ENCODE data around the gene VWDE. TPM values are rescaled to one million over a fixed set of nuclear protein-coding genes. Genes with fewer than 3 reads are reported as not detected.

The VWDE gene
- total RNA-seq, 1 donor from 2014 or later = 3.2 TPM

DNA sequence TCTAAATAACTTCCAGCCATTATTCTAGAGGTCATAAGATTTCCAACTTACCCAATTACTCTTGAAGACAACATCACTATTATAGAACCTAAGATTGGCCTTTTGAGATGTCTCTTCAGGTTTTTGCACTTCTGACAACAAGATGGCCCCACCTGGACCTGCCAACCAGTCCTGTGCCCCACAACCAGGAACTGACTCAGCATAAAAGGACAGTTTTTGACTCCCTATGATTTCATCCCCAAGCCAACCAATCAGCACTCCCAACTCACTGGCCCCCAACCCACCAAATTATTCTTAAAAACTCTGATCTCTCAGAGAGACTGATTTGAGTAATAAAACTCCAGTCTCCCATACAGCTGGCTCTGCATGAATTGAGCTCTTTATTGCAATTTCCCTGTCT is 98.2 kb downstream of the VWDE start:
- Mint-ChIP-seq H3K4me1 (ENCODE audit: unreplicated experiment) (no peaks in the 10 kb centered on the region), H3K4me3 (ENCODE audit: unreplicated experiment) (no peak overlapping the region), H3K9me3 (ENCODE audit: unreplicated experiment) (no peaks in the 10 kb centered on the region), H3K36me3 (ENCODE audit: low read depth, unreplicated experiment) (no peaks in the 10 kb centered on the region), H3K27me3 (ENCODE audit: unreplicated experiment) (no peaks in the 10 kb centered on the region), H3K27ac (ENCODE audit: unreplicated experiment) (no peak overlapping the region)
- TF ChIP-seq, protein P1, sequence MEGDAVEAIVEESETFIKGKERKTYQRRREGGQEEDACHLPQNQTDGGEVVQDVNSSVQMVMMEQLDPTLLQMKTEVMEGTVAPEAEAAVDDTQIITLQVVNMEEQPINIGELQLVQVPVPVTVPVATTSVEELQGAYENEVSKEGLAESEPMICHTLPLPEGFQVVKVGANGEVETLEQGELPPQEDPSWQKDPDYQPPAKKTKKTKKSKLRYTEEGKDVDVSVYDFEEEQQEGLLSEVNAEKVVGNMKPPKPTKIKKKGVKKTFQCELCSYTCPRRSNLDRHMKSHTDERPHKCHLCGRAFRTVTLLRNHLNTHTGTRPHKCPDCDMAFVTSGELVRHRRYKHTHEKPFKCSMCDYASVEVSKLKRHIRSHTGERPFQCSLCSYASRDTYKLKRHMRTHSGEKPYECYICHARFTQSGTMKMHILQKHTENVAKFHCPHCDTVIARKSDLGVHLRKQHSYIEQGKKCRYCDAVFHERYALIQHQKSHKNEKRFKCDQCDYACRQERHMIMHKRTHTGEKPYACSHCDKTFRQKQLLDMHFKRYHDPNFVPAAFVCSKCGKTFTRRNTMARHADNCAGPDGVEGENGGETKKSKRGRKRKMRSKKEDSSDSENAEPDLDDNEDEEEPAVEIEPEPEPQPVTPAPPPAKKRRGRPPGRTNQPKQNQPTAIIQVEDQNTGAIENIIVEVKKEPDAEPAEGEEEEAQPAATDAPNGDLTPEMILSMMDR (IDR thresholded peaks at IDR 0.05; ENCODE audit: unreplicated experiment) = no peak
- DNase-seq (ENCODE audit: low spot score) = no peak

- H3K4me3 Mint-ChIP-seq (ENCODE audit: unreplicated experiment) = no peak overlapping the region
- H3K9me3 Mint-ChIP-seq (ENCODE audit: unreplicated experiment) = no peaks in the 10 kb centered on the region
- H3K27ac Mint-ChIP-seq (ENCODE audit: unreplicated experiment) = no peak overlapping the region
- no peaks in the 10 kb centered on the region for H3K4me1 Mint-ChIP-seq (ENCODE audit: unreplicated experiment)
- no peak for DNase-seq (ENCODE audit: low spot score)
- TF ChIP-seq, protein P1 (IDR thresholded peaks at IDR 0.05; ENCODE audit: unreplicated experiment) = no peak
- no peaks in the 10 kb centered on the region for H3K36me3 Mint-ChIP-seq (ENCODE audit: low read depth, unreplicated experiment)
- H3K27me3 Mint-ChIP-seq (ENCODE audit: unreplicated experiment) = peaks cover 2% of the 10 kb centered on the region
Observed at GRCh38 chr7:12303495-12303894, 100.2 kb downstream of the VWDE start.

DNA sequence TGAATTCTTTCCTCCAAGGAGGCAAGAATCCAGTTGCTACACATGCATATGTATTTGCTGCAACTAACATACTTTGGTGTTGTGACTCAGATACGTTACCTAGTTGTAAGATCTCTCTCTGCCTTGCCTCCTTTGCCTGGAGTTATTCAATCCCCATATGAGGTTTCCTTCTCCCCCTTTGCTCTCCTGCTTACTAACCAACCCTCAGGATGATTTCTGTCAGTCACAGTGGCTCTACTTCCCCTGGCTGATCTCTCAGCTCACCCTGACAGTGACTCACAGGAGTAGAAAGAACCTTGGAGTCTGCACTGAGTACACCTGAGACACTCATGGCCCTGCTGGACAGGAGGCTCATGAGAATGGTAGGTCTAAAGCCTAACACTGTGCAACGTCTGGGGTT is 100.6 kb downstream of the VWDE start:
- Mint-ChIP-seq H3K36me3 (ENCODE audit: low read depth, unreplicated experiment) (no peaks in the 10 kb centered on the region), H3K27ac (ENCODE audit: unreplicated experiment) (no peak overlapping the region), H3K27me3 (ENCODE audit: unreplicated experiment) (peaks cover 3% of the 10 kb centered on the region), H3K4me3 (ENCODE audit: unreplicated experiment) (no peak overlapping the region), H3K4me1 (ENCODE audit: unreplicated experiment) (no peaks in the 10 kb centered on the region), H3K9me3 (ENCODE audit: unreplicated experiment) (no peaks in the 10 kb centered on the region)
- TF ChIP-seq, protein P1 (IDR thresholded peaks at IDR 0.05; ENCODE audit: unreplicated experiment) = no peak
- DNase-seq (ENCODE audit: low spot score) = no peak

DNA sequence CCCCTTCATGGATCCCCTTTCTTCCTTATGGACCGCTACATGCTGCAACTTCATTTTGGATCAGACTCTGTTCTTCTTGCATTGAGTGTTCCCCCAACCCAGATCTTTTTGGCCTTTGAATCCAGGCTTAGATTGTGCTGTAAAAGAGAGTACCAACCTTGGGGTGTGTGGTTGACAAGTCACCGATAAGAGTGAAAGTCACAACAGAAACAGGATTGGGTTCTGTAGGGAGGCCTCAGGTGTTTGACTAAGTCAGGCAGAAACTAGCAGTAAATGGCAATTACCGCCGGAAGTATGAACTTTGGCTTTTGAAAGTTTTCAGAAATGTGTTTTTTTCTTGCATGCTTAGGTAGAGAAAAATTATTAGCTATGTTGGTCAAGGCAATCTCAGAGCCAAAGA is 103.2 kb downstream of the VWDE start:
- no peak overlapping the region for H3K4me3 Mint-ChIP-seq (ENCODE audit: unreplicated experiment)
- H3K27me3 Mint-ChIP-seq (ENCODE audit: unreplicated experiment) = peaks cover 3% of the 10 kb centered on the region
- TF ChIP-seq, protein P1 (IDR thresholded peaks at IDR 0.05; ENCODE audit: unreplicated experiment) = no peak
- no peaks in the 10 kb centered on the region for H3K9me3 Mint-ChIP-seq (ENCODE audit: unreplicated experiment)
- no peaks in the 10 kb centered on the region for H3K4me1 Mint-ChIP-seq (ENCODE audit: unreplicated experiment)
- DNase-seq (ENCODE audit: low spot score) = no peak
- no peak overlapping the region for H3K27ac Mint-ChIP-seq (ENCODE audit: unreplicated experiment)
- no peaks in the 10 kb centered on the region for H3K36me3 Mint-ChIP-seq (ENCODE audit: low read depth, unreplicated experiment)

- Mint-ChIP-seq H3K4me3 (ENCODE audit: unreplicated experiment) (no peak overlapping the region), H3K4me1 (ENCODE audit: unreplicated experiment) (no peaks in the 10 kb centered on the region), H3K27ac (ENCODE audit: unreplicated experiment) (no peak overlapping the region), H3K36me3 (ENCODE audit: low read depth, unreplicated experiment) (no peaks in the 10 kb centered on the region), H3K9me3 (ENCODE audit: unreplicated experiment) (no peaks in the 10 kb centered on the region), H3K27me3 (ENCODE audit: unreplicated experiment) (peaks cover 3% of the 10 kb centered on the region)
- no peak for DNase-seq (ENCODE audit: low spot score)
- TF ChIP-seq, protein P1 (IDR thresholded peaks at IDR 0.05; ENCODE audit: unreplicated experiment) = no peak
Observed at GRCh38 chr7:12299367-12299766, 104.3 kb downstream of the VWDE start.
